H1 (cell line): Measurements from ENCODE around the gene NBEA. TPM values are rescaled to one million over a fixed set of nuclear protein-coding genes. Genes with fewer than 3 reads are reported as not detected.

Experiments
- CTCF ChIA-PET: fragments of 300-600 bp; sonication (Branson Sonifier 250); formaldehyde crosslinking; loops from one replicate; lab custom pipeline; 2021; ENCODE audit not compliant: partially characterized antibody; lab: Charles Lee
- POLR2A ChIA-PET: fragments of 300-600 bp; sonication (Branson Sonifier 250); formaldehyde crosslinking; loops from one replicate; lab custom pipeline; 2021; ENCODE audit warnings: inconsistent platforms; ENCODE audit not compliant: partially characterized antibody; lab: Charles Lee
- DNase-seq, 2 experiments: peaks; one replicate each; pipeline versions ENCODE4 v3.0.0 to v3.0.0-alpha.2; 2010 to 2022; ENCODE audit warnings: low spot score in 2 of 2, low read depth in 1 of 2, mixed read lengths in 1 of 2
- FAIRE-seq: peaks from 2 replicates; lab custom pipeline; 2011; peaks lifted over from hg19 to GRCh38; lab: Jason Lieb, UNC
- H2AFZ ChIP-seq: 2 replicates; pipeline ENCODE4 v1.8.1; 2012; ENCODE audit warnings: low read length, inconsistent platforms
- H2AK5ac ChIP-seq: 2 replicates; pipeline ENCODE4 v1.6.1; 2013; ENCODE audit warnings: low read depth, low read length
- H2BK120ac ChIP-seq: replicated peaks from 2 replicates; pipeline ENCODE3; 2013; ENCODE audit warnings: low read depth, low read length, inconsistent platforms
- H2BK12ac ChIP-seq: 2 replicates; pipeline ENCODE4 v1.6.1; 2013; ENCODE audit warnings: low read depth, low read length
- H2BK15ac ChIP-seq: 2 replicates; pipeline ENCODE4 v1.6.1; 2013; ENCODE audit warnings: low read length
- H2BK20ac ChIP-seq: 2 replicates; pipeline ENCODE4 v1.6.1; 2013; ENCODE audit warnings: low read length
- H2BK5ac ChIP-seq: 2 replicates; pipeline ENCODE4 v1.6.1; 2013; ENCODE audit warnings: low read depth, low read length
- H3K14ac ChIP-seq: 2 replicates; pipeline ENCODE4 v1.6.1; 2013; ENCODE audit warnings: inconsistent platforms; ENCODE audit not compliant: insufficient read length
- H3K18ac ChIP-seq: 2 replicates; pipeline ENCODE4 v1.6.1; 2013; ENCODE audit warnings: low read length; ENCODE audit errors: extremely low read depth
- H3K23ac ChIP-seq: 2 replicates; pipeline ENCODE4 v1.6.1; 2013; ENCODE audit warnings: inconsistent platforms; ENCODE audit not compliant: insufficient read length
- H3K23me2 ChIP-seq: 2 replicates; pipeline ENCODE4 v1.6.1; 2013; ENCODE audit warnings: low read depth, low read length
- H3K27ac ChIP-seq: 2 replicates; pipeline ENCODE4 v1.6.1; 2011; ENCODE audit warnings: low read depth, low read length, inconsistent platforms
- H3K27me3 ChIP-seq, 4 experiments: replicated peaks in 1 of 4; 1 replicate in 1 of 4; 2 replicates in 3 of 4; pipeline versions ENCODE4 v1.6.1 to v1.8.1; 2011 to 2013; ENCODE audit warnings: low read length in 3 of 4, mild to moderate bottlenecking in 3 of 4, inconsistent platforms in 2 of 4, mixed read lengths in 2 of 4, moderate library complexity in 1 of 4; ENCODE audit not compliant: control insufficient read depth in 3 of 4, insufficient read depth in 3 of 4; ENCODE audit errors: extremely low read depth in 1 of 4
- H3K36me3 ChIP-seq, 4 experiments: 2 replicates each; pipeline versions ENCODE4 v1.6.1 to v1.8.1; 2011 to 2013; ENCODE audit warnings: mild to moderate bottlenecking in 4 of 4, low read length in 3 of 4, moderate library complexity in 2 of 4, control low read depth in 1 of 4, inconsistent platforms in 1 of 4; ENCODE audit not compliant: insufficient read depth in 4 of 4, control insufficient read depth in 2 of 4
- H3K4ac ChIP-seq: replicated peaks from 2 replicates; pipeline ENCODE3; 2013; ENCODE audit warnings: low read length, low read depth, mixed read lengths, inconsistent platforms; ENCODE audit not compliant: insufficient read length
- H3K4me1 ChIP-seq, 4 experiments: replicated peaks in 1 of 4; 1 replicate in 1 of 4; 2 replicates in 3 of 4; pipeline versions ENCODE4 v1.6.1 to v1.8.1; 2011 to 2013; ENCODE audit warnings: low read length in 3 of 4, inconsistent platforms in 2 of 4, mixed read lengths in 1 of 4; ENCODE audit not compliant: insufficient read depth in 4 of 4, control insufficient read depth in 3 of 4
- H3K4me2 ChIP-seq, 2 experiments: 2 replicates each; pipeline versions ENCODE4 v1.6.1 to v1.8.1; 2011 to 2013; ENCODE audit warnings: low read depth in 2 of 2, low read length in 2 of 2, control low read depth in 1 of 2, inconsistent platforms in 1 of 2, mild to moderate bottlenecking in 1 of 2; ENCODE audit not compliant: insufficient read depth in 1 of 2
- H3K4me3 ChIP-seq, 4 experiments: fragments of 200-600, 300-600 bp in 1 of 4; sonication (generic), shearing (Covaris generic), sonication (Bioruptor Twin) in 1 of 4; 2 replicates each; pipeline versions ENCODE4 v1.5.1 to v1.8.1; 2011 to 2016; ENCODE audit warnings: low read length in 4 of 4, low read depth in 3 of 4, control low read depth in 2 of 4, inconsistent platforms in 2 of 4, mild to moderate bottlenecking in 2 of 4, mixed read lengths in 1 of 4, moderate library complexity in 1 of 4; ENCODE audit not compliant: insufficient read depth in 2 of 4; ENCODE audit errors: extremely low read depth in 1 of 4
- H3K56ac ChIP-seq: replicated peaks from 2 replicates; pipeline ENCODE3; 2013; ENCODE audit warnings: low read depth, mild to moderate bottlenecking, mixed read lengths, low read length, inconsistent platforms; ENCODE audit not compliant: insufficient read length
- H3K79me1 ChIP-seq: 2 replicates; pipeline ENCODE4 v1.6.1; 2013; ENCODE audit warnings: low read depth, low read length, control low read depth
- H3K79me2 ChIP-seq, 2 experiments: 2 replicates each; pipeline versions ENCODE4 v1.6.1 to v1.8.1; 2012 to 2013; ENCODE audit warnings: low read length in 2 of 2, mild to moderate bottlenecking in 2 of 2, inconsistent platforms in 1 of 2; ENCODE audit not compliant: insufficient read depth in 2 of 2, control insufficient read depth in 1 of 2
- H3K9ac ChIP-seq, 4 experiments: replicated peaks in 1 of 4; 1 replicate in 1 of 4; 2 replicates in 3 of 4; pipeline versions ENCODE4 v1.6.1 to v1.8.1; 2011 to 2013; ENCODE audit warnings: low read depth in 3 of 4, low read length in 3 of 4, control low read depth in 2 of 4, mild to moderate bottlenecking in 2 of 4, moderate library complexity in 2 of 4, inconsistent platforms in 1 of 4; ENCODE audit errors: extremely low read depth in 1 of 4
- H3K9me3 ChIP-seq, 2 experiments: 2 replicates each; pipeline versions ENCODE4 v1.6.1 to v1.8.1; 2012 to 2013; ENCODE audit warnings: mild to moderate bottlenecking in 2 of 2, moderate library complexity in 2 of 2, control low read depth in 1 of 2, inconsistent platforms in 1 of 2, low read depth in 1 of 2, low read length in 1 of 2, mixed read lengths in 1 of 2; ENCODE audit not compliant: insufficient read depth in 2 of 2
- H4K20me1 ChIP-seq, 2 experiments: replicated peaks in 1 of 2; 2 replicates each; pipeline versions ENCODE3 to v1.8.1; 2011 to 2013; ENCODE audit warnings: inconsistent platforms in 2 of 2, low read length in 2 of 2, mild to moderate bottlenecking in 1 of 2; ENCODE audit not compliant: insufficient read depth in 2 of 2, control insufficient read depth in 1 of 2
- H4K5ac ChIP-seq: 2 replicates; pipeline ENCODE4 v1.6.1; 2013; ENCODE audit warnings: low read length, low read depth, mixed read lengths, inconsistent platforms; ENCODE audit not compliant: insufficient read length
- H4K8ac ChIP-seq: 2 replicates; pipeline ENCODE4 v1.8.0; 2013; ENCODE audit warnings: mild to moderate bottlenecking, moderate library complexity, low read length, inconsistent platforms; ENCODE audit not compliant: insufficient read depth; ENCODE audit errors: extremely low read depth
- H4K91ac ChIP-seq: replicated peaks from 2 replicates; pipeline ENCODE3; 2013; ENCODE audit warnings: low read length, mixed read lengths, inconsistent platforms; ENCODE audit not compliant: insufficient read length
- CBX8 ChIP-seq: fragments of 300-800, 300-1000 bp; sonication (generic); IDR thresholded peaks from 2 replicates; pipeline ENCODE4 v1.7.1; 2016; ENCODE audit warnings: low read depth, low read length, borderline replicate concordance
- CHD2 ChIP-seq: IDR thresholded peaks from 2 replicates; pipeline ENCODE4 v1.6.1; 2012; ENCODE audit warnings: low read length, improper control_type of control experiment
- GABPA ChIP-seq: IDR thresholded peaks from 2 replicates; pipeline ENCODE4 v1.6.1; 2011; ENCODE audit warnings: mild to moderate bottlenecking, low read length, moderate library complexity, borderline replicate concordance; ENCODE audit not compliant: insufficient read depth
- KDM5A ChIP-seq: fragments of 200-600 bp; IDR thresholded peaks from 2 replicates; pipeline ENCODE4 v1.7.1; 2012; ENCODE audit warnings: mild to moderate bottlenecking, low read length, inconsistent platforms, mixed read lengths
- NRF1 ChIP-seq: IDR thresholded peaks from 2 replicates; pipeline ENCODE4 v1.6.1; 2011; ENCODE audit warnings: mild to moderate bottlenecking, low read depth, low read length, improper control_type of control experiment
- RAD21 ChIP-seq, 2 experiments: IDR thresholded peaks in 1 of 2; conservative IDR thresholded peaks in 1 of 2; 2 replicates each; pipeline ENCODE4 v1.6.1; 2011; ENCODE audit warnings: low read depth in 2 of 2, low read length in 2 of 2, improper control_type of control experiment in 1 of 2, inconsistent platforms in 1 of 2, mild to moderate bottlenecking in 1 of 2, moderate library complexity in 1 of 2
- SIRT6 ChIP-seq: IDR thresholded peaks from one replicate; pipeline ENCODE4 v1.7.1; 2012; ENCODE audit warnings: low read length, inconsistent platforms
- SIX5 ChIP-seq: IDR thresholded peaks from 2 replicates; pipeline ENCODE4 v1.6.1; 2011; ENCODE audit warnings: mild to moderate bottlenecking, low read depth, low read length
- SP1 ChIP-seq: IDR thresholded peaks from 2 replicates; pipeline ENCODE4 v1.6.1; 2011; ENCODE audit warnings: low read depth, low read length
- TCF12 ChIP-seq: IDR thresholded peaks from 2 replicates; pipeline ENCODE4 v1.6.1; 2011; ENCODE audit warnings: low read depth, mild to moderate bottlenecking, low read length
- WGBS, 2 experiments: shearing (Covaris generic) in 1 of 2; methylation state at CpG; one replicate each; pipeline versions ENCODE4 v1.1.6 to v1.1.7; 2013 to 2015; ENCODE audit warnings: low lambda C conversion rate in 2 of 2, mixed read lengths in 2 of 2, inconsistent platforms in 1 of 2, low coverage in 1 of 2, missing lambda C conversion rate in 1 of 2; ENCODE audit not compliant: insufficient replicate concordance in 2 of 2, insufficient coverage in 1 of 2, insufficient read length in 1 of 2; ENCODE audit errors: extremely low coverage in 1 of 2, missing lambda C conversion rate in 1 of 2; 5-methylcytosine and 5-hydroxymethylcytosine counted together
- polyA plus RNA-seq, 7 experiments: library from polyadenylated mRNA; depleted of rRNA in 3 of 7; stranded (reverse) in 5 of 7; unstranded in 2 of 7; fragments of >200 nt in 5 of 7; fragments of 200-250 nt in 2 of 7; gene quantifications; 1 replicate in 5 of 7; 2 replicates in 1 of 7; 4 replicates in 1 of 7; pipeline versions ENCODE4 v1.2.1 to v1.2.3, GENCODE V29; 2011 to 2013; ENCODE audit warnings: missing spikeins in 2 of 7, mixed read lengths in 2 of 7
- total RNA-seq: library from RNA; stranded (reverse); fragmentation: NEBNext Ultra II Directional; extraction: Animal tissue kit (Norgen Biotek cat#: 25700); gene quantifications from 2 replicates; pipeline ENCODE4 v1.2.1, GENCODE V29; 2021
- TF ChIP-seq, protein P1 (sequence below): IDR thresholded peaks from 2 replicates; pipeline ENCODE4 v1.6.1; 2011; ENCODE audit warnings: low read length, improper control_type of control experiment
- TF ChIP-seq, protein P2 (sequence below): IDR thresholded peaks from 2 replicates; pipeline ENCODE4 v1.6.1; 2012; ENCODE audit warnings: low read length, inconsistent platforms

Gene NBEA
- total and polyA plus RNA-seq, 2 of the 8 experiments (the other 6 are each of a cell fraction or from before 2014, with no cell fraction given) = 14.2 to 21.5 TPM

GRCh38 chr13:34970961-34971360 lies 28.9 kb downstream of the NBEA start:
- peaks cover 0 to 88% of the 10 kb centered on the region in 2 experiments; a peak in 3 of 4 replicates for H3K79me2 ChIP-seq
- H3K4me2 ChIP-seq = no peak overlapping the region
- TF ChIP-seq CHD2 (no peak), SP1 (no peak), RAD21 (IDR thresholded peaks at IDR 0.05 in 1 of 2, conservative IDR thresholded peaks at IDR 0.05 in 1 of 2; ENCODE audit: low read depth in 2 of 2, low read length in 2 of 2) (no peak), GABPA (no peak), KDM5A (no peak), SIX5 (no peak), NRF1 (no peak), TCF12 (no peak), SIRT6 (no peak), CBX8 (no peak)
- TF ChIP-seq, protein P1, sequence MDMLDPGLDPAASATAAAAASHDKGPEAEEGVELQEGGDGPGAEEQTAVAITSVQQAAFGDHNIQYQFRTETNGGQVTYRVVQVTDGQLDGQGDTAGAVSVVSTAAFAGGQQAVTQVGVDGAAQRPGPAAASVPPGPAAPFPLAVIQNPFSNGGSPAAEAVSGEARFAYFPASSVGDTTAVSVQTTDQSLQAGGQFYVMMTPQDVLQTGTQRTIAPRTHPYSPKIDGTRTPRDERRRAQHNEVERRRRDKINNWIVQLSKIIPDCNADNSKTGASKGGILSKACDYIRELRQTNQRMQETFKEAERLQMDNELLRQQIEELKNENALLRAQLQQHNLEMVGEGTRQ = no peak
- TF ChIP-seq, protein P2, sequence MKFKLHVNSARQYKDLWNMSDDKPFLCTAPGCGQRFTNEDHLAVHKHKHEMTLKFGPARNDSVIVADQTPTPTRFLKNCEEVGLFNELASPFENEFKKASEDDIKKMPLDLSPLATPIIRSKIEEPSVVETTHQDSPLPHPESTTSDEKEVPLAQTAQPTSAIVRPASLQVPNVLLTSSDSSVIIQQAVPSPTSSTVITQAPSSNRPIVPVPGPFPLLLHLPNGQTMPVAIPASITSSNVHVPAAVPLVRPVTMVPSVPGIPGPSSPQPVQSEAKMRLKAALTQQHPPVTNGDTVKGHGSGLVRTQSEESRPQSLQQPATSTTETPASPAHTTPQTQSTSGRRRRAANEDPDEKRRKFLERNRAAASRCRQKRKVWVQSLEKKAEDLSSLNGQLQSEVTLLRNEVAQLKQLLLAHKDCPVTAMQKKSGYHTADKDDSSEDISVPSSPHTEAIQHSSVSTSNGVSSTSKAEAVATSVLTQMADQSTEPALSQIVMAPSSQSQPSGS = no peak

More at GRCh38 chr13:34970961-34971360, 28.9 kb downstream of the NBEA start:
- DNase-seq (no peak), FAIRE-seq (no peak)
- no peak overlapping the region for H2BK15ac ChIP-seq
- no peak overlapping the region for H3K4me3 ChIP-seq
- H2AK5ac ChIP-seq = no peak overlapping the region
- no peak overlapping the region for H3K56ac ChIP-seq
- ChIA-PET POLR2A (no interaction called here), CTCF (no interaction called here)
- no peak overlapping the region for H2AFZ ChIP-seq
- no peak overlapping the region for H3K23ac ChIP-seq
- H3K27me3 ChIP-seq = no peaks in the 10 kb centered on the region
- H4K5ac ChIP-seq = no peak overlapping the region
- peaks cover 4% of the 10 kb centered on the region for H3K79me1 ChIP-seq
- H2BK12ac ChIP-seq = no peak overlapping the region
- H4K20me1 ChIP-seq = no peaks in the 10 kb centered on the region
- no peak overlapping the region for H3K4ac ChIP-seq
- WGBS, 2 experiments = 88% methylated on average over 1 of the region's 1 CpG; no CpG with 5 or more reads in 1 of the 2 experiments
- H3K9me3 ChIP-seq = peaks cover 0 to 10% of the 10 kb centered on the region in 2 experiments; a peak in 3 of 4 replicates
- no peak overlapping the region for H3K14ac ChIP-seq
- H2BK5ac ChIP-seq = no peak overlapping the region
- no peak overlapping the region for H3K18ac ChIP-seq
- H3K27ac ChIP-seq = no peak overlapping the region
- H4K91ac ChIP-seq = no peak overlapping the region
- no peak overlapping the region for H2BK120ac ChIP-seq
- no peaks in the 10 kb centered on the region for H3K23me2 ChIP-seq
- H3K9ac ChIP-seq = no peak overlapping the region
- H2BK20ac ChIP-seq = no peak overlapping the region
- H4K8ac ChIP-seq = no peak overlapping the region
- H3K4me1 ChIP-seq = no peaks in the 10 kb centered on the region
- no peaks in the 10 kb centered on the region; a peak in 2 of 8 replicates for H3K36me3 ChIP-seq
